Neural crest cell (in vitro differentiated cells): ENCODE results near the gene EHBP1. TPM values are rescaled to one million over a fixed set of nuclear protein-coding genes. Genes with fewer than 3 reads are reported as not detected.

Experiments
- DNase-seq: peaks from one replicate; pipeline ENCODE4 v3.0.0; 2021; ENCODE audit warnings: low read depth, mixed read lengths, low spot score
- H3K27ac Mint-ChIP-seq: one replicate; pipeline ENCODE4 v1.8.0; 2021; ENCODE audit warnings: mild to moderate bottlenecking, mixed read lengths; ENCODE audit not compliant: unreplicated experiment
- H3K27me3 Mint-ChIP-seq: 2 replicates; pipeline ENCODE4 v1.8.0; 2021; ENCODE audit warnings: low read depth, mild to moderate bottlenecking, mixed read lengths
- H3K36me3 Mint-ChIP-seq: 2 replicates; pipeline ENCODE4 v1.8.0; 2021; ENCODE audit warnings: low read depth, mild to moderate bottlenecking, mixed read lengths
- H3K4me1 Mint-ChIP-seq: 2 replicates; pipeline ENCODE4 v1.8.0; 2021; ENCODE audit warnings: mixed read lengths
- H3K4me3 Mint-ChIP-seq: one replicate; pipeline ENCODE4 v1.8.0; 2021; ENCODE audit warnings: mild to moderate bottlenecking, mixed read lengths
- H3K9me3 Mint-ChIP-seq: 2 replicates; pipeline ENCODE4 v1.8.0; 2021; ENCODE audit warnings: mixed read lengths
- CTCF ChIP-seq: fragments of 200-600 bp; sonication (generic); conservative IDR thresholded peaks from 2 replicates; pipeline ENCODE4 v1.5.0; 2021; ENCODE audit warnings: antibody characterized with exemption, mild to moderate bottlenecking
- total RNA-seq: library from RNA; stranded (reverse); gene quantifications from 2 replicates; pipeline ENCODE4 v1.2.1, GENCODE V29; 2021

Gene EHBP1
- total RNA-seq, 1 donor from 2014 or later = 42.3 TPM

- Mint-ChIP-seq H3K9me3 (no peaks in the 10 kb centered on the region), H3K27ac (no peak overlapping the region), H3K36me3 (no peaks in the 10 kb centered on the region), H3K27me3 (no peaks in the 10 kb centered on the region), H3K4me3 (no peak overlapping the region), H3K4me1 (peaks cover 12% of the 10 kb centered on the region)
- no peak for TF ChIP-seq CTCF
- DNase-seq = no peak
Observed at GRCh38 chr2:62789918-62790317, 84.4 kb downstream of the EHBP1 start.

- TF ChIP-seq CTCF = no peak
- Mint-ChIP-seq H3K27me3 (no peaks in the 10 kb centered on the region), H3K4me1 (peaks cover 10% of the 10 kb centered on the region)
Observed at GRCh38 chr2:62792408-62792807, 86.9 kb downstream of the EHBP1 start.

GRCh38 chr2:62793213-62793612 is 87.7 kb downstream of the EHBP1 start:
- Mint-ChIP-seq H3K9me3 (no peaks in the 10 kb centered on the region), H3K27me3 (no peaks in the 10 kb centered on the region), H3K27ac (no peak overlapping the region), H3K4me1 (peaks cover 8% of the 10 kb centered on the region), H3K4me3 (no peak overlapping the region), H3K36me3 (no peaks in the 10 kb centered on the region)
- no peak for DNase-seq
- no peak for TF ChIP-seq CTCF

More at GRCh38 chr2:62792408-62792807, 86.9 kb downstream of the EHBP1 start:
- no peak for DNase-seq
- H3K36me3 Mint-ChIP-seq = no peaks in the 10 kb centered on the region
- H3K9me3 Mint-ChIP-seq = no peaks in the 10 kb centered on the region
- H3K27ac Mint-ChIP-seq = no peak overlapping the region
- H3K4me3 Mint-ChIP-seq = no peak overlapping the region

GRCh38 chr2:62794791-62795190 is 89.3 kb downstream of the EHBP1 start:
- H3K36me3 Mint-ChIP-seq = no peaks in the 10 kb centered on the region
- peaks cover 3% of the 10 kb centered on the region for H3K4me1 Mint-ChIP-seq
- H3K4me3 Mint-ChIP-seq = no peak overlapping the region
- DNase-seq = no peak
- no peak for TF ChIP-seq CTCF
- H3K27ac Mint-ChIP-seq = no peak overlapping the region
- H3K9me3 Mint-ChIP-seq = no peaks in the 10 kb centered on the region
- no peaks in the 10 kb centered on the region for H3K27me3 Mint-ChIP-seq

GRCh38 chr2:62795341-62795740 is 89.8 kb downstream of the EHBP1 start:
- Mint-ChIP-seq H3K9me3 (no peaks in the 10 kb centered on the region), H3K4me3 (no peak overlapping the region), H3K27me3 (no peaks in the 10 kb centered on the region), H3K27ac (no peak overlapping the region), H3K36me3 (no peaks in the 10 kb centered on the region), H3K4me1 (no peaks in the 10 kb centered on the region)
- TF ChIP-seq CTCF = no peak
- DNase-seq = no peak

GRCh38 chr2:62797107-62797506 is 91.6 kb downstream of the EHBP1 start:
- Mint-ChIP-seq H3K4me3 (no peak overlapping the region), H3K27ac (no peak overlapping the region), H3K36me3 (no peaks in the 10 kb centered on the region), H3K4me1 (peaks cover 3% of the 10 kb centered on the region), H3K9me3 (no peaks in the 10 kb centered on the region), H3K27me3 (no peaks in the 10 kb centered on the region)
- DNase-seq = no peak
- TF ChIP-seq CTCF = no peak
